Tracheal epithelial cell (primary cell): ENCODE results near the gene UHMK1. TPM values are rescaled to one million over a fixed set of nuclear protein-coding genes. Genes with fewer than 3 reads are reported as not detected.

ENCODE experiments used
- total RNA-seq: library from RNA; depleted of rRNA; stranded (reverse); fragments of >200 nt; gene quantifications from 2 replicates; pipeline ENCODE4 v1.2.1, GENCODE V29; 2014

Gene UHMK1, protein sequence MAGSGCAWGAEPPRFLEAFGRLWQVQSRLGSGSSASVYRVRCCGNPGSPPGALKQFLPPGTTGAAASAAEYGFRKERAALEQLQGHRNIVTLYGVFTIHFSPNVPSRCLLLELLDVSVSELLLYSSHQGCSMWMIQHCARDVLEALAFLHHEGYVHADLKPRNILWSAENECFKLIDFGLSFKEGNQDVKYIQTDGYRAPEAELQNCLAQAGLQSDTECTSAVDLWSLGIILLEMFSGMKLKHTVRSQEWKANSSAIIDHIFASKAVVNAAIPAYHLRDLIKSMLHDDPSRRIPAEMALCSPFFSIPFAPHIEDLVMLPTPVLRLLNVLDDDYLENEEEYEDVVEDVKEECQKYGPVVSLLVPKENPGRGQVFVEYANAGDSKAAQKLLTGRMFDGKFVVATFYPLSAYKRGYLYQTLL
- 55.4 and 65.4 TPM in 2 replicates for total RNA-seq

GRCh38 chr1:162497723-162498495 lies at the start of gene UHMK1:
TSS of gene UHMK1 (plus strand) at chr1:162497818. CDS start at chr1:162498001, 183 bp downstream.

GRCh38 chr1:162561616-162562469 lies 64.2 kb downstream of the UHMK1 start, which contains the start of gene UAP1:
TSS of gene UAP1 (plus strand) at chr1:162561722. CDS start at chr1:162566069, 4,347 bp downstream.

Other genes starting within 250 kb of the UHMK1 start
- not detected in 2 replicates for gene SPATA46, start 121.0 kb upstream of the UHMK1 start, total RNA-seq
- under 0.01 and 0.24 TPM in 2 replicates for gene C1orf226, start 116.1 kb upstream of the UHMK1 start, total RNA-seq
- under 0.01 and 0.21 TPM in 2 replicates for gene SH2D1B, start 85.7 kb upstream of the UHMK1 start, total RNA-seq
- gene UAP1, start 63.9 kb downstream of the UHMK1 start, total RNA-seq: 94.4 and 124 TPM in 2 replicates
- 1.7 TPM in 2 replicates for gene DDR2, start 134.6 kb downstream of the UHMK1 start, total RNA-seq